Trophoblast cell (in vitro differentiated cells and primary cell): ENCODE results near the gene HDGFL2.
A peak's percentile ranks its signal among the peaks of the same experiment; 100 is the strongest.

Experiments used
- DNase-seq, 2 donors: peaks; one replicate each; pipeline ENCODE4 v3.0.0-alpha.2; 2016
- H2AFZ ChIP-seq: 2 replicates; pipeline ENCODE4 v1.6.1; 2013; ENCODE audit warnings: low read length, moderate library complexity, mild to moderate bottlenecking; ENCODE audit not compliant: insufficient read depth, poor library complexity
- H2AK5ac ChIP-seq: 2 replicates; pipeline ENCODE4 v1.6.1; 2013; ENCODE audit warnings: mild to moderate bottlenecking, low read length
- H2BK120ac ChIP-seq: 2 replicates; pipeline ENCODE4 v1.6.1; 2013; ENCODE audit warnings: low read length, mild to moderate bottlenecking, moderate library complexity; ENCODE audit not compliant: insufficient read depth, poor library complexity
- H2BK12ac ChIP-seq: 2 replicates; pipeline ENCODE4 v1.6.1; 2013; ENCODE audit warnings: mild to moderate bottlenecking, low read length, moderate library complexity
- H2BK5ac ChIP-seq: 2 replicates; pipeline ENCODE4 v1.6.1; 2013; ENCODE audit warnings: low read length, low read depth, moderate library complexity, mild to moderate bottlenecking; ENCODE audit not compliant: poor library complexity
- H3K14ac ChIP-seq: 2 replicates; pipeline ENCODE4 v1.6.1; 2013; ENCODE audit warnings: mild to moderate bottlenecking, low read length
- H3K18ac ChIP-seq: 2 replicates; pipeline ENCODE4 v1.6.1; 2013; ENCODE audit warnings: mild to moderate bottlenecking, low read length
- H3K23ac ChIP-seq: 2 replicates; pipeline ENCODE4 v1.6.1; 2013; ENCODE audit warnings: low read length
- H3K27ac ChIP-seq: 2 replicates; pipeline ENCODE4 v1.5.1; 2013; ENCODE audit warnings: low read depth, mild to moderate bottlenecking, inconsistent platforms, low read length, moderate library complexity
- H3K27me3 ChIP-seq: 2 replicates; pipeline ENCODE4 v1.6.1; 2013; ENCODE audit warnings: inconsistent platforms, mild to moderate bottlenecking, low read length, moderate library complexity; ENCODE audit not compliant: insufficient read depth
- H3K36me3 ChIP-seq, 2 experiments: 1 replicate in 1 of 2; 2 replicates in 1 of 2; pipeline ENCODE4 v1.6.1; 2013; ENCODE audit warnings: low read length in 2 of 2, mild to moderate bottlenecking in 2 of 2, moderate library complexity in 1 of 2; ENCODE audit not compliant: insufficient read depth in 2 of 2, control insufficient read depth in 1 of 2
- H3K4ac ChIP-seq: 2 replicates; pipeline ENCODE4 v1.6.1; 2013; ENCODE audit warnings: low read depth, mild to moderate bottlenecking, low read length, moderate library complexity
- H3K4me1 ChIP-seq, 2 experiments: 1 replicate in 1 of 2; 2 replicates in 1 of 2; pipeline ENCODE4 v1.6.1; 2013; ENCODE audit warnings: low read length in 2 of 2, mild to moderate bottlenecking in 2 of 2, moderate library complexity in 1 of 2; ENCODE audit not compliant: insufficient read depth in 2 of 2, control insufficient read depth in 1 of 2
- H3K4me2 ChIP-seq: 2 replicates; pipeline ENCODE4 v1.6.1; 2013; ENCODE audit warnings: inconsistent platforms, mild to moderate bottlenecking, low read length, moderate library complexity
- H3K4me3 ChIP-seq: 2 replicates; pipeline ENCODE4 v1.5.1; 2013; ENCODE audit warnings: mild to moderate bottlenecking, low read depth, low read length, inconsistent platforms
- H3K79me1 ChIP-seq: one replicate; pipeline ENCODE4 v1.6.1; 2013; ENCODE audit warnings: low read length
- H3K79me2 ChIP-seq: 2 replicates; pipeline ENCODE4 v1.6.1; 2013; ENCODE audit warnings: low read length, mild to moderate bottlenecking; ENCODE audit not compliant: control insufficient read depth, insufficient read depth, poor library complexity
- H3K9ac ChIP-seq: 2 replicates; pipeline ENCODE4 v1.6.1; 2013; ENCODE audit warnings: mild to moderate bottlenecking, low read length
- H3K9me3 ChIP-seq: 2 replicates; pipeline ENCODE4 v1.6.1; 2013; ENCODE audit warnings: low read depth, mild to moderate bottlenecking, control low read depth, inconsistent platforms, low read length; ENCODE audit not compliant: insufficient read depth
- H4K12ac ChIP-seq: 2 replicates; pipeline ENCODE4 v1.6.1; 2013; ENCODE audit warnings: low read depth, mild to moderate bottlenecking, low read length, moderate library complexity
- H4K8ac ChIP-seq: 2 replicates; pipeline ENCODE4 v1.6.1; 2013; ENCODE audit warnings: low read depth, mild to moderate bottlenecking, low read length, moderate library complexity
- H4K91ac ChIP-seq: one replicate; pipeline ENCODE4 v1.6.1; 2013; ENCODE audit warnings: low read depth, mild to moderate bottlenecking, low read length, moderate library complexity
- WGBS: extraction: QIAGEN DNeasy Blood & Tissue Kit; methylation state at CpG from one replicate; pipeline ENCODE4 v1.1.7; 2013; ENCODE audit warnings: missing lambda C conversion rate; ENCODE audit not compliant: insufficient read length, insufficient coverage; ENCODE audit errors: extremely low coverage; 5-methylcytosine and 5-hydroxymethylcytosine counted together

The HDGFL2 gene

GRCh38 chr19:4464815-4465581 lies 7.1 kb upstream of the HDGFL2 start:
- DNase-seq, result no peak
- Histone ChIP-seq H3K27ac (no peak overlapping the region), H3K4me3 (no peak overlapping the region), H2AFZ (no peak overlapping the region), H3K4ac (no peak overlapping the region), H3K9me3 (no peaks in the 10 kb centered on the region), H2BK120ac (no peak overlapping the region), H2BK5ac (no peak overlapping the region), H4K91ac (no peak overlapping the region), H3K14ac (no peak overlapping the region), H2AK5ac (no peak overlapping the region), H3K27me3 (no peaks in the 10 kb centered on the region), H3K4me2 (no peak overlapping the region), H3K18ac (no peak overlapping the region), H4K8ac (no peak overlapping the region), H3K79me2 (no peaks in the 10 kb centered on the region), H3K36me3 (no peaks in the 10 kb centered on the region), H4K12ac (no peak overlapping the region), H3K4me1 (no peaks in the 10 kb centered on the region), H3K9ac (no peak overlapping the region), H2BK12ac (no peak overlapping the region), H3K79me1 (no peaks in the 10 kb centered on the region), H3K23ac (no peak overlapping the region)
- no CpG with 5 or more reads among the region's 8 CpGs for WGBS

GRCh38 chr19:4467835-4468234 lies 4.3 kb upstream of the HDGFL2 start:
- Histone ChIP-seq H3K14ac (no peak overlapping the region), H3K79me1 (peaks cover 7% of the 10 kb centered on the region), H3K36me3 (no peaks in the 10 kb centered on the region), H4K91ac (no peak overlapping the region), H3K23ac (no peak overlapping the region), H3K9me3 (no peaks in the 10 kb centered on the region), H3K4me1 (peaks cover 0 to 3% of the 10 kb centered on the region in 2 experiments), H3K18ac (no peak overlapping the region), H3K79me2 (peaks cover 6% of the 10 kb centered on the region), H2BK12ac (no peak overlapping the region), H2BK120ac (no peak overlapping the region), H3K4me2 (no peak overlapping the region), H3K4me3 (no peak overlapping the region), H3K27me3 (no peaks in the 10 kb centered on the region), H2AFZ (no peak overlapping the region), H3K27ac (no peak overlapping the region), H2AK5ac (no peak overlapping the region), H4K8ac (no peak overlapping the region), H4K12ac (no peak overlapping the region), H3K9ac (no peak overlapping the region), H3K4ac (no peak overlapping the region), H2BK5ac (no peak overlapping the region)
- WGBS, result no CpG with 5 or more reads among the region's 3 CpGs
- no peak for DNase-seq

DNA sequence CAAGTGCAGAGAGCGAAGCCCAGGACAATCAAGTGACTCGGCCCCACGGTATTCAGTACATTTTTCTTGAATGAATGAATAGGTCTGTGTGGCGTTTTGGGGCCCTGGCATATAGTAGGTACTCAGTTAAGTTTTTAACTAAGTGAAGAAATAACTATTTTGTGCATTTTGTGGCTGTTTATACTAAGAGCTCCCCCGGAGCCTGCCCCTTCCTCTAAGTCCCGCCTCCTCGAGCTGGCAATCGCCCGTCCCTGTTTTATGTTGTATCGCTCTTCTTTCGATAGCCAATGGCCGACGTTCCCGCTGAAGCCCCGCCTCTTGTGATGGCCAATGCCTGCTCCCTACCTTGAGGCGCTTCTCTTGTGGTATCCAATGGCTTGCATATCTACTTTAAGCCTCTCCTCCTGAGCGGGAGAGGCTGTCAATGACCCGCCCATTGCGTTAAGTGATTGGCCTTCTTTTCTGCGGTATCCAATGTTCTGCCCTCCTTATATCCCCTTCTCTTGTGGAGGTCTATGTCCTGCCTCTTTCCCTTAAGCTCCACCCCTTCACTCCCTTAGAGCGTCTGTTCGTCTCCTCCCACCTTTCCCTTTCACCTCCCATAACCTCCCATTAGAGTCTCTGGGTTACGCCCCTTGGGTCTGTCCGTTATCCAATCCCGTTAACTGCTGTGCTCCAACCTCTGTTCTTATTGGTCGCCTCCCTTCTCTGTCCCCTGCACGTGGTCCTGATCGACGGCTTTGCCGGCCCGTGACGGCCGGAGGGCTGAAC lies 509 bp upstream of the HDGFL2 start:
- Histone ChIP-seq H4K91ac (peak overlapping the region; percentile 81), H3K14ac (peak overlapping the region; percentile 62), H3K23ac (no peak overlapping the region), H3K79me2 (peaks cover 19% of the 10 kb centered on the region), H2BK5ac (peak overlapping the region; percentile 19), H3K36me3 (peaks cover 6 to 14% of the 10 kb centered on the region in 2 experiments), H3K27me3 (no peaks in the 10 kb centered on the region), H2AFZ (peak overlapping the region; percentile 92), H2BK120ac (peak overlapping the region; percentile 54), H4K12ac (peak overlapping the region; percentile 56), H3K4ac (no peak overlapping the region), H3K4me3 (no peak overlapping the region), H3K4me1 (peaks cover 13 to 20% of the 10 kb centered on the region in 2 experiments), H3K27ac (peak overlapping the region; percentile 45), H3K9me3 (no peaks in the 10 kb centered on the region), H3K79me1 (peaks cover 7% of the 10 kb centered on the region), H4K8ac (peak overlapping the region; percentile 86), H3K18ac (peak overlapping the region; percentile 38), H2BK12ac (no peak overlapping the region), H2AK5ac (peak overlapping the region; percentile 75), H3K9ac (no peak overlapping the region), H3K4me2 (peak overlapping the region; percentile 58)
- peak; percentile 100 for DNase-seq
- WGBS, result no CpG with 5 or more reads among the region's 33 CpGs

- peak overlapping the region; percentile 51 for H4K8ac ChIP-seq
- peak overlapping the region; percentile 96 for H3K4me3 ChIP-seq
- peaks cover 7% of the 10 kb centered on the region for H3K79me1 ChIP-seq
- peaks cover 13 to 20% of the 10 kb centered on the region in 2 experiments for H3K4me1 ChIP-seq
- H3K4me2 ChIP-seq, result peak overlapping the region; percentile 91
- H3K9me3 ChIP-seq, result no peaks in the 10 kb centered on the region
- WGBS, result no CpG with 5 or more reads among the region's 25 CpGs
- H4K91ac ChIP-seq, result peak overlapping the region; percentile 63
- peaks cover 19% of the 10 kb centered on the region for H3K79me2 ChIP-seq
- H2BK12ac ChIP-seq, result peak overlapping the region; percentile 52
- H3K4ac ChIP-seq, result peak overlapping the region; percentile 99
- peak overlapping the region; percentile 93 for H4K12ac ChIP-seq
- peak overlapping the region; percentile 94 for H3K9ac ChIP-seq
- peak overlapping the region; percentile 1 for H3K18ac ChIP-seq
- H2AFZ ChIP-seq, result no peak overlapping the region
- H3K36me3 ChIP-seq, result peaks cover 16 to 25% of the 10 kb centered on the region in 2 experiments
- no peak overlapping the region for H2BK120ac ChIP-seq
- H3K27me3 ChIP-seq, result no peaks in the 10 kb centered on the region
- H2AK5ac ChIP-seq, result peak overlapping the region; percentile 44
- no peak overlapping the region for H2BK5ac ChIP-seq
- H3K27ac ChIP-seq, result no peak overlapping the region
- no peak for DNase-seq
- no peak overlapping the region for H3K23ac ChIP-seq
- H3K14ac ChIP-seq, result peak overlapping the region; percentile 76
Observed at GRCh38 chr19:4473011-4473762, 1.1 kb downstream of the HDGFL2 start.
